PC-9 (cell line): ENCODE data around the gene PLA2G4D. TPM values are rescaled to one million over a fixed set of nuclear protein-coding genes. Genes with fewer than 3 reads are reported as not detected.

Experiments used
- BruUV-seq: library from RNA; stranded (reverse); fragments of 400-500 nt; replicated peaks from 2 replicates; lab custom pipeline; 2021; lab: Mats Ljungman, UMichigan
- CTCF ChIA-PET: fragments of 300-600 bp; sonication (Branson Sonifier 250); formaldehyde crosslinking; loops from one replicate; lab custom pipeline; 2022; ENCODE audit warnings: antibody characterized with exemption; lab: Charles Lee
- POLR2A ChIA-PET: fragments of 300-600 bp; sonication (Branson Sonifier 250); formaldehyde crosslinking; loops from one replicate; lab custom pipeline; 2022; ENCODE audit warnings: antibody characterized with exemption; ENCODE audit not compliant: unreplicated experiment; lab: Charles Lee
- DNase-seq, 2 experiments: peaks; one replicate each; pipeline versions ENCODE4 v3.0.0 to v3.0.0-alpha.2; 2015 to 2022; ENCODE audit warnings: mixed read lengths in 1 of 2
- H2AFZ ChIP-seq: fragments of 200-600 bp; sonication (generic); 2 replicates; pipeline ENCODE4 v1.8.1; 2017; ENCODE audit warnings: antibody characterized with exemption
- H3F3A ChIP-seq: fragments of 200-600 bp; sonication (generic); 2 replicates; pipeline ENCODE4 v1.8.1; 2017; ENCODE audit warnings: antibody characterized with exemption, mild to moderate bottlenecking, low read depth; ENCODE audit not compliant: insufficient read depth
- H3K27ac ChIP-seq: fragments of 200-600 bp; sonication (generic); 2 replicates; pipeline ENCODE4 v1.6.1; 2016; ENCODE audit warnings: mixed run types
- H3K27me3 ChIP-seq: fragments of 200-600 bp; sonication (generic); 2 replicates; pipeline ENCODE4 v1.6.1; 2016; ENCODE audit warnings: low read depth, mixed run types; ENCODE audit not compliant: insufficient read depth
- H3K36me3 ChIP-seq: fragments of 200-600 bp; sonication (generic); 2 replicates; pipeline ENCODE4 v1.6.1; 2016; ENCODE audit warnings: low read depth, mixed run types
- H3K4me1 ChIP-seq: fragments of 200-600 bp; sonication (generic); replicated peaks from 2 replicates; pipeline ENCODE4 v1.6.1; 2016; ENCODE audit warnings: mixed run types; ENCODE audit not compliant: insufficient read depth
- H3K4me2 ChIP-seq: fragments of 200-600 bp; sonication (generic); 2 replicates; pipeline ENCODE4 v1.6.1; 2017; ENCODE audit warnings: mixed run types
- H3K4me3 ChIP-seq: fragments of 200-600 bp; sonication (generic); 2 replicates; pipeline ENCODE4 v1.6.1; 2016; ENCODE audit warnings: mixed run types
- H3K79me2 ChIP-seq: fragments of 200-600 bp; sonication (generic); 2 replicates; pipeline ENCODE4 v1.6.1; 2017; ENCODE audit warnings: low read depth, mixed run types
- H3K9me2 ChIP-seq: fragments of 200-600 bp; sonication (generic); 2 replicates; pipeline ENCODE4 v1.8.1; 2017; ENCODE audit warnings: mild to moderate bottlenecking; ENCODE audit not compliant: insufficient read depth
- H3K9me3 ChIP-seq: fragments of 200-600 bp; sonication (generic); 2 replicates; pipeline ENCODE4 v1.8.1; 2016; ENCODE audit warnings: low read depth; ENCODE audit not compliant: insufficient read depth
- H4K20me1 ChIP-seq: fragments of 200-600 bp; sonication (generic); 2 replicates; pipeline ENCODE4 v1.8.1; 2017; ENCODE audit not compliant: insufficient read depth
- CTCF ChIP-seq: fragments of 200-600 bp; sonication (generic); conservative IDR thresholded peaks from 2 replicates; pipeline ENCODE4 v1.6.1; 2017; ENCODE audit warnings: mixed run types, antibody characterized with exemption, mild to moderate bottlenecking, moderate library complexity
- EZH2 ChIP-seq: fragments of 200-600 bp; sonication (generic); IDR thresholded peaks from 2 replicates; pipeline ENCODE4 v1.8.0; 2017; ENCODE audit warnings: antibody characterized with exemption, low read depth
- intact Hi-C: fragments of 100-400 bp; cut with micrococcal nuclease; formaldehyde crosslinking; loops from one replicate; pipeline ENCODE4 v1.10.0; 2022; ENCODE audit not compliant: unreplicated experiment
- total RNA-seq: library from RNA; stranded (reverse); gene quantifications from 2 replicates; pipeline ENCODE4 v1.2.3, GENCODE V29; 2021

The PLA2G4D gene
- total RNA-seq, 1 experiment from 2014 or later: 0.90 TPM

- ChIA-PET CTCF (no interaction called here), POLR2A (no interaction called here)
- no peak overlapping the region for H2AFZ ChIP-seq
- H3K79me2 ChIP-seq: no peaks in the 10 kb centered on the region
- no peak for DNase-seq
- no peak overlapping the region for H3K27ac ChIP-seq
- H3K9me3 ChIP-seq: no peaks in the 10 kb centered on the region
- no TSS peak for BruUV-seq
- no peaks in the 10 kb centered on the region for H3K36me3 ChIP-seq
- H4K20me1 ChIP-seq: no peaks in the 10 kb centered on the region
- intact Hi-C loops: no loop called here
- H3K27me3 ChIP-seq: no peaks in the 10 kb centered on the region
- no peak for TF ChIP-seq CTCF
- no peak for TF ChIP-seq EZH2
- H3K4me2 ChIP-seq: no peak overlapping the region
- no peaks in the 10 kb centered on the region for H3K9me2 ChIP-seq
- H3K4me3 ChIP-seq: no peak overlapping the region
- H3K4me1 ChIP-seq: no peaks in the 10 kb centered on the region
- H3F3A ChIP-seq: no peaks in the 10 kb centered on the region
These were observed 26.7 kb upstream of the PLA2G4D start for GRCh38 chr15:42121021-42121420.

- ChIA-PET CTCF (no interaction called here), POLR2A (no interaction called here)
- no peaks in the 10 kb centered on the region for H3K9me3 ChIP-seq
These were observed 25.9 kb upstream of the PLA2G4D start for GRCh38 chr15:42120285-42120684.

GRCh38 chr15:42119446-42119760 is 25.0 kb upstream of the PLA2G4D start:
- CTCF ChIA-PET: interaction anchor here (1.0 to 1.7 kb wide), 2 partner anchors 20 to 35 kb away, joined by 3 to 8 read pairs; no protein-coding TSS in a partner anchor
- H3K27ac ChIP-seq: no peak overlapping the region
- TF ChIP-seq EZH2 (no peak), CTCF (no peak)
- H3K4me2 ChIP-seq: no peak overlapping the region
- H3F3A ChIP-seq: no peaks in the 10 kb centered on the region
- H3K79me2 ChIP-seq: no peaks in the 10 kb centered on the region
- H3K36me3 ChIP-seq: no peaks in the 10 kb centered on the region
- POLR2A ChIA-PET: no interaction called here
- BruUV-seq: no TSS peak
- no peaks in the 10 kb centered on the region for H3K9me2 ChIP-seq
- no peak overlapping the region for H2AFZ ChIP-seq
- no peak for DNase-seq
- H3K4me1 ChIP-seq: no peaks in the 10 kb centered on the region
- intact Hi-C loops: no loop called here
- no peaks in the 10 kb centered on the region for H3K27me3 ChIP-seq
- H3K4me3 ChIP-seq: no peak overlapping the region
- H4K20me1 ChIP-seq: no peaks in the 10 kb centered on the region
- H3K9me3 ChIP-seq: no peaks in the 10 kb centered on the region

More at GRCh38 chr15:42120285-42120684, 25.9 kb upstream of the PLA2G4D start:
- Histone ChIP-seq H3K27me3 (no peaks in the 10 kb centered on the region), H3K79me2 (no peaks in the 10 kb centered on the region), H3K27ac (no peak overlapping the region), H3K4me3 (no peak overlapping the region), H3K4me1 (no peaks in the 10 kb centered on the region), H3K9me2 (no peaks in the 10 kb centered on the region), H3K36me3 (no peaks in the 10 kb centered on the region), H4K20me1 (no peaks in the 10 kb centered on the region), H3F3A (no peaks in the 10 kb centered on the region), H3K4me2 (no peak overlapping the region), H2AFZ (no peak overlapping the region)
- TF ChIP-seq CTCF (no peak), EZH2 (no peak)
- DNase-seq: no peak
- BruUV-seq: no TSS peak
- intact Hi-C loops: no loop called here
